GM12874 (cell line): ENCODE measurements around the gene TMEM89.

Experiments used
- TF ChIP-seq, protein P1 (sequence below): IDR thresholded peaks from 2 replicates; pipeline ENCODE4 v1.5.1; 2011; ENCODE audit warnings: low read depth, mild to moderate bottlenecking, control low read depth, low read length, moderate library complexity; ENCODE audit not compliant: insufficient read depth

The TMEM89 gene, protein sequence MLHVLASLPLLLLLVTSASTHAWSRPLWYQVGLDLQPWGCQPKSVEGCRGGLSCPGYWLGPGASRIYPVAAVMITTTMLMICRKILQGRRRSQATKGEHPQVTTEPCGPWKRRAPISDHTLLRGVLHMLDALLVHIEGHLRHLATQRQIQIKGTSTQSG

DNA sequence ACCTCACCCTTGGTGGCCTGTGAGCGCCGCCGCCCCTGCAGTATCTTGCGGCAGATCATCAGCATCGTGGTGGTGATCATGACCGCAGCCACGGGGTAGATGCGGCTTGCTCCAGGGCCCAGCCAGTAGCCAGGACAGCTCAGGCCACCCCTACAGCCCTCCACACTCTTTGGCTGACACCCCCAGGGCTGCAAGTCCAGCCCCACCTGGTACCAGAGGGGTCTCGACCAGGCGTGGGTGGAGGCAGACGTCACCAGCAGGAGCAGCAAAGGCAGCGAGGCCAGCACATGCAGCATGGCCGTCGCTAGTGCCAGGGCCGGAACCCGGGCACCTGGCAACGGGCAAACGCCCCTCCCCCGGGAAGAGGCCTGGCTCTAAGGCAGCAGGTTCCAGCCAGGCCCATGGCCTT is at the start of gene TMEM89:
TMEM89 (minus strand) TSS at position 309 of the 409 bp plus-strand sequence; CDS start at position 296, 13 bp downstream.
- TF ChIP-seq, protein P1, sequence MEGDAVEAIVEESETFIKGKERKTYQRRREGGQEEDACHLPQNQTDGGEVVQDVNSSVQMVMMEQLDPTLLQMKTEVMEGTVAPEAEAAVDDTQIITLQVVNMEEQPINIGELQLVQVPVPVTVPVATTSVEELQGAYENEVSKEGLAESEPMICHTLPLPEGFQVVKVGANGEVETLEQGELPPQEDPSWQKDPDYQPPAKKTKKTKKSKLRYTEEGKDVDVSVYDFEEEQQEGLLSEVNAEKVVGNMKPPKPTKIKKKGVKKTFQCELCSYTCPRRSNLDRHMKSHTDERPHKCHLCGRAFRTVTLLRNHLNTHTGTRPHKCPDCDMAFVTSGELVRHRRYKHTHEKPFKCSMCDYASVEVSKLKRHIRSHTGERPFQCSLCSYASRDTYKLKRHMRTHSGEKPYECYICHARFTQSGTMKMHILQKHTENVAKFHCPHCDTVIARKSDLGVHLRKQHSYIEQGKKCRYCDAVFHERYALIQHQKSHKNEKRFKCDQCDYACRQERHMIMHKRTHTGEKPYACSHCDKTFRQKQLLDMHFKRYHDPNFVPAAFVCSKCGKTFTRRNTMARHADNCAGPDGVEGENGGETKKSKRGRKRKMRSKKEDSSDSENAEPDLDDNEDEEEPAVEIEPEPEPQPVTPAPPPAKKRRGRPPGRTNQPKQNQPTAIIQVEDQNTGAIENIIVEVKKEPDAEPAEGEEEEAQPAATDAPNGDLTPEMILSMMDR = no peak

DNA sequence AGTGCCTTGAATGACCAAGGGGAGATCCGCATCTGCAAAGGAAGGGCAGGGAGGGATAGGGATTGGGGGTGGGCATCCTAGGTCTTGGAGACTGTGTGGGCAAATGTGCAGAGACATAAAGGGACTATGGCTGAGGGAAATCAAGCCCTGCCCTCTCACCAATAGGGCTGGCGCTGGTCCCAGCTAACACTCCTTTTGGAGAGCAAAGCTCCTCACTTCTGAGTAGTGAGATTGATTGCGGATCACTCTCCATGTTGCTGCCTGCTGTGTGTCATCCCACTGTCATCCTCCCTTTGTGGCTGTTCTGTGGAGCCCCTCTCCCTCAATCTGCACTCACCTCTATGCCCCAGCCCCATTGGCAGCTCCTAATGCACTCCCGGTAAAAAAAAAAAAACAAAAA is 43.4 kb upstream of the TMEM89 start:
- TF ChIP-seq, protein P1 = no peak

DNA sequence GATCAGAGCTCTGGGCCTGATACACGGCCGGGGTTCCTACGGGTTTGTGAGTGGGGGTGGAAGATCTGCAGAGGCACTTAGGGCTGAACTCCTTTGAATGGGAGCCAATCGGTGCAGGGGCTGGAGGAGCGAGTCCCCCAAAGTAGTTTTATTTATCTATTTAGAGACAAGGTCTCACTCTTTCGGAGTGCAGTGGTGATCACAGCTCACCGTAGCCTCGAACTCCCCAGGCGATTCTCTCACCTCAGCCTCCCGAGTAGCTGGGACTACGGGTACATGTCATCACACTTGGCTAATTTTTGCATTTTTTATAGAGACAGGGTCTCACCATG is 42.7 kb upstream of the TMEM89 start:
- TF ChIP-seq, protein P1 = no peak

DNA sequence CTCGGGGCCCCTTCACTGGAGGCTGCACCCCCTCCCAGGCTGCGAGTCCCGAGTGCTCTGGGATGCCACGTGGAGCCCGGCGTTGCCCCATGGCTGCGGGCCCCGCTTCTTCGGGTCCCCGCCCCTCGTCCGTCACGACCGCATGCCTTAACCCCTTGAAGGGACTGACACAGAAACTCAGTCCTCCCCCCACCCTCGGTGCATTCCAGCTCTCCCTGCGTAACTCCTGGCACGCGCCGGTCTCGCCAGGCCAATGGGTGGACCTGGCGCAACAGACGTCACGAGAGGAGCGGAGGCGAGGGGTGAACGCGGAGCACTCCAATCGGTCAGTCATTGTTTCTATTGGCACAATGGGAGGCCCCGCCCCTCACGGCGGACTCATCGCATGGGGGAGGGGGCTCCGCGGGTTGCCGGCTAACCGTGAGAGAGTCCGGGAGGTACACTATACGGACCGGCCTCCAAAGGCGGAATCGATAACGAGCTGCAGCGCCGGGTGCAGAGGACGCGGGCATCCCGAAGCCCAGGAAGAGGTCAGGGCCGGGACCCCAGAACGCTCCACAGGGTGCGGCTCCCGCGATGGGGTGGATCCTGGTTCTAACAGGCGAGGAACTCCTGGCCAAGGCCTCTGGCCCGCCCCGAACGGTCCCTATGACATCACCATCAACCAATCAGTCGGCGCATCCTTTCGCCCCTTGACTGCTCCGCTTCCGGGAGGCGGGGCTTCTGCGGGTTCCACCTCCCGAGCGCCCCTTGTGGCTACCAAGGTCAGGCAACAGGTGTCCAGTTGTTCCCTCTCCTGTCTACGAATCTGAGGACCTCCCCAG is 42.1 kb upstream of the TMEM89 start:
- TF ChIP-seq, protein P1 = peak; percentile 92

DNA sequence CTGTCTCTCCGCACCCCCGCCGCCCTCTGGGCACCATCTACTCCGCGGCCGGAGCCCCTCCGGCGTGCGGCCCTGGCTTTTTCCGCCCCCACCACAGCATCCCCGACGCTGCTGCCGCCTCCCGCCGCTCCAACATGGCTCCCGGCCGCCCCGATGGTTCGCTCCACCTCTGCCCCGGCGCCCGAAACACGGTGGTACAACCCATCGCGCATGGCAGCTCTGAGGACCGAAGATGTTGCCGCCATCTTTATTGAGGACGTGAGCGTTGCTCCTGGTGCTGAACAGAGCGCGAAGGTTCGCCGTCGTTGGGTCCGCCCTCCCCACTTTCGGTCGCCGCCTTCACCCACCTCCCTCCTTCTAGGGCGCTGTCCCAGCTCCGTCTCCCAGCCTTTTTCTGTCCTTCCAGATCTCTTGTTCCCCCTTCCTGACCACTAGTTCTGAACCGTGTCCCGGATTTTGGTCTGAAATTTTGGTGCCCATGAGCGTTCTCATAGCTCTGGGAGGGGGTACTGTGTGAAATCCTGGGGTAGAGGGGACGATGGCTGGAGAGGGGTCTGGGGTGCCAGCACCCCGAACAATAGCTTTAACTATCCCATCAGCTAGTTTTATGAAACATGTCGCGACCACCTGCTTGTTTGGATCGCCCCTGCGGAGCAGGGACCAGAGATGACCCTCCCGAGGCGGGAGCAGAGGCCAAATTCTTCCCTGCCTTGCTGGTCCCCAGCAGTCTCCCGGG is 41.4 kb upstream of the TMEM89 start, which contains the start of gene CELSR3:
CELSR3 (minus strand) TSS at position 134 of the 736 bp plus-strand sequence. CDS start 252 bp downstream, outside the sequence.
- TF ChIP-seq, protein P1 = no peak

DNA sequence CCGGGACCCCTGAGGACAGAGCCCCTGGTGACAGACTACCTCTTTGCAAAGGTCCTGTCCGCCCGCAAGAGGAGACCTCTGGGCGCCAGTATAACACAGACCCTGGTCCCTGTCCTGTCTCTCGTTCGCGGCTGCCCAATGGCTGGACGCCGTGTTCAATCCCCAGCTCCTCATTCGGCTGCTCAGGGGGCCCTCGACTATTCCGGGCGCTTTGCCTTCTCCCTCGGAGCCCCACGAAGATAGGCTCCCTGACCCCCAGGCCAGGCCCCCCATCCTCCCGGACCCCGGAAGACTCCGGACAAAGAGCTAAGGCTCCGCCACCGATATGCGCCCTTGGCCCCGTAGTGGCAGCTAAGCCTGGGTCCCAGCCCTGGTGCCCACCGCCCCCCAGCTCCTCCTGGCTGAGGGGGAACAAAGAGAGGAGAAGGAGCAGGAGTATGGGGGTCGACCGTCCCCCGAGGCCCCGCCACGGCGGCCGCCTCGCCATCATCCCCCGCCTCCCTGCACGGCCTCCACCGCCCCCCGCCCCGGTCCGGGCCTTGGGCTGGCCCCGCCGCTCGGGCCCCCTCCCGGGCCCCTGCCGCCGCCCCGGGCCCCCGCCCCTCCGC is 40.7 kb upstream of the TMEM89 start:
- TF ChIP-seq, protein P1 = no peak
